WTC11 (cell line): Measurements from ENCODE around the gene SLC1A3. TPM values are rescaled to one million over a fixed set of nuclear protein-coding genes. Genes with fewer than 3 reads are reported as not detected.
A peak's percentile ranks its signal among the peaks of the same experiment; 100 is the strongest.

ENCODE experiments used
- ATAC-seq: fragments of 200-7000 bp; cut with Tn5 transposase; 2 replicates; pipeline ENCODE4 v1.10.0; 2021; ENCODE audit warnings: mild to moderate bottlenecking, moderate library complexity
- CTCF ChIA-PET: fragments of 300-600 bp; sonication (Branson Sonifier 250); formaldehyde crosslinking; loops from one replicate; lab custom pipeline; 2021; ENCODE audit warnings: antibody characterized with exemption; lab: Charles Lee
- POLR2A ChIA-PET: fragments of 350-600 bp; sonication (Branson Sonifier 250); formaldehyde crosslinking; loops from one replicate; lab custom pipeline; 2021; ENCODE audit warnings: antibody characterized with exemption; lab: Charles Lee
- DNase-seq: peaks from one replicate; pipeline ENCODE4 v3.0.0; 2021; ENCODE audit warnings: low spot score
- H3K27ac Mint-ChIP-seq: 2 replicates; pipeline ENCODE4 v1.8.0; 2021; ENCODE audit warnings: mixed read lengths
- H3K27me3 Mint-ChIP-seq: 2 replicates; pipeline ENCODE4 v1.8.0; 2021; ENCODE audit warnings: low read depth, mild to moderate bottlenecking, moderate library complexity, mixed read lengths
- H3K36me3 Mint-ChIP-seq: 2 replicates; pipeline ENCODE4 v1.8.0; 2021; ENCODE audit warnings: mixed read lengths
- H3K4me1 Mint-ChIP-seq: 2 replicates; pipeline ENCODE4 v1.8.0; 2022; ENCODE audit warnings: mixed read lengths
- H3K4me3 Mint-ChIP-seq: 2 replicates; pipeline ENCODE4 v1.8.0; 2021; ENCODE audit warnings: mild to moderate bottlenecking, moderate library complexity, mixed read lengths
- H3K9me3 Mint-ChIP-seq: 2 replicates; pipeline ENCODE4 v1.8.0; 2021; ENCODE audit warnings: mixed read lengths
- AFF4 ChIP-seq: sonication (generic); formaldehyde crosslinking; IDR thresholded peaks from 2 replicates; pipeline ENCODE4 v1.8.1; 2023; ENCODE audit warnings: mild to moderate bottlenecking, missing genetic modification reagents, borderline replicate concordance
- CREB1 ChIP-seq: sonication (generic); formaldehyde crosslinking; IDR thresholded peaks from 2 replicates; pipeline ENCODE4 v1.8.0; 2023; ENCODE audit warnings: mild to moderate bottlenecking, missing genetic modification reagents
- E2F5 ChIP-seq: sonication (generic); formaldehyde crosslinking; IDR thresholded peaks from 2 replicates; pipeline ENCODE4 v1.8.1; 2022; ENCODE audit warnings: mild to moderate bottlenecking, moderate library complexity, missing genetic modification reagents
- ETV6 ChIP-seq: sonication (generic); formaldehyde crosslinking; IDR thresholded peaks from 2 replicates; pipeline ENCODE4 v1.8.1; 2022; ENCODE audit warnings: mild to moderate bottlenecking, missing genetic modification reagents
- HMGA2 ChIP-seq: fragments of 250-450 bp; sonication (Bioruptor Pico); IDR thresholded peaks from 2 replicates; pipeline ENCODE4 v1.4.0; 2021; ENCODE audit warnings: mild to moderate bottlenecking, moderate library complexity
- MAX ChIP-seq: sonication (generic); formaldehyde crosslinking; IDR thresholded peaks from 2 replicates; pipeline ENCODE4 v1.8.0; 2022; ENCODE audit warnings: mild to moderate bottlenecking, missing genetic modification reagents
- MYBL2 ChIP-seq: sonication (generic); formaldehyde crosslinking; IDR thresholded peaks from 2 replicates; pipeline ENCODE4 v1.8.1; 2023; ENCODE audit warnings: mild to moderate bottlenecking, moderate library complexity, missing genetic modification reagents
- NFYB ChIP-seq: sonication (generic); formaldehyde crosslinking; conservative IDR thresholded peaks from 2 replicates; pipeline ENCODE4 v1.8.0; 2022; ENCODE audit warnings: low read depth, missing genetic modification reagents
- PRDM15 ChIP-seq: sonication (generic); formaldehyde crosslinking; IDR thresholded peaks from 2 replicates; pipeline ENCODE4 v1.8.0; 2022; ENCODE audit warnings: missing genetic modification reagents
- RORB ChIP-seq: fragments of 250-450 bp; sonication (Bioruptor Pico); IDR thresholded peaks from 2 replicates; pipeline ENCODE4 v1.9.0; 2021; ENCODE audit warnings: mild to moderate bottlenecking
- SMAD4 ChIP-seq: sonication (generic); formaldehyde crosslinking; IDR thresholded peaks from 2 replicates; pipeline ENCODE4 v1.8.0; 2022; ENCODE audit warnings: mild to moderate bottlenecking, missing genetic modification reagents
- SP1 ChIP-seq: sonication (generic); formaldehyde crosslinking; conservative IDR thresholded peaks from 2 replicates; pipeline ENCODE4 v1.8.1; 2022; ENCODE audit warnings: missing genetic modification reagents
- TEAD1 ChIP-seq: sonication (generic); formaldehyde crosslinking; IDR thresholded peaks from 2 replicates; pipeline ENCODE4 v1.8.0; 2022; ENCODE audit warnings: mild to moderate bottlenecking, missing genetic modification reagents
- USF1 ChIP-seq: sonication (generic); formaldehyde crosslinking; IDR thresholded peaks from 2 replicates; pipeline ENCODE4 v1.8.0; 2022; ENCODE audit warnings: mild to moderate bottlenecking, missing genetic modification reagents
- ZBTB21 ChIP-seq: sonication (generic); formaldehyde crosslinking; IDR thresholded peaks from 2 replicates; pipeline ENCODE4 v1.8.1; 2023; ENCODE audit warnings: mild to moderate bottlenecking, missing genetic modification reagents, borderline replicate concordance
- ZNF121 ChIP-seq: sonication (generic); formaldehyde crosslinking; IDR thresholded peaks from 2 replicates; pipeline ENCODE4 v1.8.0; 2023; ENCODE audit warnings: missing genetic modification reagents
- ZNF263 ChIP-seq: sonication (generic); formaldehyde crosslinking; IDR thresholded peaks from 2 replicates; pipeline ENCODE4 v1.8.1; 2022; ENCODE audit warnings: low read depth, mild to moderate bottlenecking, moderate library complexity, missing genetic modification reagents
- ZNF416 ChIP-seq: fragments of 250-450 bp; sonication (Bioruptor Pico); IDR thresholded peaks from 2 replicates; pipeline ENCODE4 v1.9.0; 2021; ENCODE audit warnings: mild to moderate bottlenecking, inconsistent platforms
- ZNF425 ChIP-seq: fragments of 250-450 bp; sonication (Bioruptor Pico); conservative IDR thresholded peaks from 2 replicates; pipeline ENCODE4 v1.9.0; 2021; ENCODE audit warnings: mild to moderate bottlenecking
- ZNF532 ChIP-seq: fragments of 250-450 bp; sonication (Bioruptor Pico); IDR thresholded peaks from 2 replicates; pipeline ENCODE4 v1.9.0; 2021; ENCODE audit warnings: mild to moderate bottlenecking, borderline replicate concordance
- ZNF671 ChIP-seq: fragments of 250-450 bp; sonication (Bioruptor Pico); IDR thresholded peaks from 2 replicates; pipeline ENCODE4 v1.8.0; 2021; ENCODE audit warnings: mild to moderate bottlenecking
- total RNA-seq: library from RNA; stranded (reverse); gene quantifications from 3 replicates; pipeline ENCODE4 v1.2.3, GENCODE V29; 2021

The SLC1A3 gene
- total RNA-seq, 1 experiment from 2014 or later: 77.9 TPM

- Mint-ChIP-seq H3K27ac (peak overlapping the region; percentile 96), H3K36me3 (no peaks in the 10 kb centered on the region), H3K4me1 (peaks cover 62% of the 10 kb centered on the region), H3K9me3 (0 out of 2 replicates have a peak, but pooled peaks cover 5% of the 10 kb centered on the region), H3K27me3 (no peaks in the 10 kb centered on the region), H3K4me3 (peak overlapping the region; percentile 65)
- ChIA-PET CTCF (interaction anchor here (0.8 to 1.6 kb wide), 3 partner anchors 94 to 178 kb away, joined by 4 to 6 read pairs (median 4); no protein-coding TSS in a partner anchor), POLR2A (interaction anchor here (0.6 to 2.1 kb wide), 2 partner anchors 11 to 428 kb away, joined by 3 to 6 read pairs; partner anchors contain the start of gene SLC1A3)
- TF ChIP-seq RORB (CRISPR knock-in tag): no peak
- TF ChIP-seq PRDM15 (CRISPR knock-in tag): no peak
- no peak for TF ChIP-seq ZNF425 (CRISPR knock-in tag)
- no peak for TF ChIP-seq ZBTB21 (CRISPR knock-in tag)
- 0 out of 2 replicates have a peak, but pooled peaks have one; percentile 17 for TF ChIP-seq ETV6
- no peak for TF ChIP-seq ZNF532
- TF ChIP-seq HMGA2: no peak
- no peak for TF ChIP-seq ZNF416 (CRISPR knock-in tag)
- TF ChIP-seq USF1 (CRISPR knock-in tag): no peak
- TF ChIP-seq TEAD1 (CRISPR knock-in tag): peak; percentile 72; the same call in 1 of the 2 replicates
- no peak for TF ChIP-seq NFYB (CRISPR knock-in tag)
- no peak for TF ChIP-seq E2F5 (CRISPR knock-in tag)
- no peak for TF ChIP-seq ZNF263 (CRISPR knock-in tag)
- TF ChIP-seq ZNF671 (CRISPR knock-in tag): no peak
- no peak for TF ChIP-seq SMAD4 (CRISPR knock-in tag)
- no peak for TF ChIP-seq CREB1 (CRISPR knock-in tag)
- no peak for TF ChIP-seq SP1 (CRISPR knock-in tag)
- TF ChIP-seq ZNF121 (CRISPR knock-in tag): peak; percentile 32; the same call in 1 of the 2 replicates
- no peak for TF ChIP-seq MAX (CRISPR knock-in tag)
- TF ChIP-seq AFF4 (CRISPR knock-in tag): no peak
- TF ChIP-seq MYBL2: no peak
- no peak for DNase-seq
- ATAC-seq: peak; percentile 93
Measured at GRCh38 chr5:36596247-36596646, 10.2 kb upstream of the SLC1A3 start.
